ENCODE measurements around the gene CDH24.

GRCh38 chr14:23018107-23018506 is 39.2 kb downstream of the CDH24 start:
- no peak for TF ChIP-seq CTCF (IDR thresholded peaks at IDR 0.05)
- no peak for TF ChIP-seq POLR2A (IDR thresholded peaks at IDR 0.05; ENCODE audit: low read depth)
